SK-N-MC (cell line): ENCODE results near the gene TCEAL1.
"Not testable (repeated sequence)": the region's sequence is repeated elsewhere in the genome, so short reads cannot be mapped to it uniquely, and the experiment has no call there.

Source experiments
- DNase-seq: peaks from one replicate; pipeline ENCODE4 v3.0.0-alpha.2; 2011; ENCODE audit warnings: low read depth, low spot score
- H3K27ac ChIP-seq: fragments of 200-600 bp; sonication (generic); 2 replicates; pipeline ENCODE4 v1.5.1; 2016; ENCODE audit warnings: mixed run types
- H3K36me3 ChIP-seq: fragments of 200-600 bp; sonication (generic); 2 replicates; pipeline ENCODE4 v1.6.1; 2017; ENCODE audit warnings: antibody characterized with exemption, low read length, mixed read lengths; ENCODE audit not compliant: insufficient read depth
- H3K4me3 ChIP-seq: fragments of 200-600 bp; sonication (generic); 2 replicates; pipeline ENCODE4 v1.5.1; 2016
- H3K9ac ChIP-seq: fragments of 200-600 bp; sonication (generic); 2 replicates; pipeline ENCODE4 v1.8.0; 2017; ENCODE audit warnings: mixed run types, mixed read lengths; ENCODE audit not compliant: insufficient read length
- H3K9me3 ChIP-seq: fragments of 200-600 bp; sonication (generic); 2 replicates; pipeline ENCODE4 v1.6.1; 2017; ENCODE audit warnings: low read depth, mild to moderate bottlenecking, antibody characterized with exemption, low read length, moderate library complexity, mixed read lengths
- EZH2 ChIP-seq: fragments of 200-600 bp; sonication (generic); IDR thresholded peaks from one replicate; pipeline ENCODE4 v1.6.1; 2017; ENCODE audit warnings: antibody characterized with exemption
- FOXP2 ChIP-seq: optimal IDR thresholded peaks from 2 replicates; pipeline ENCODE3; 2011; ENCODE audit warnings: mild to moderate bottlenecking, moderate library complexity; ENCODE audit not compliant: insufficient read depth; ENCODE audit errors: extremely low read length, control extremely low read depth
- POLR2AphosphoS5 ChIP-seq: IDR thresholded peaks from 2 replicates; pipeline ENCODE4 v1.6.1; 2012; ENCODE audit warnings: mild to moderate bottlenecking, low read depth, low read length, borderline replicate concordance

TCEAL1 gene

GRCh38 chrX:103644125-103644524 is 15.3 kb downstream of the TCEAL1 start:
- no peaks in the 10 kb centered on the region for H3K9me3 ChIP-seq
- H3K9ac ChIP-seq: no peak overlapping the region
- no peak overlapping the region for H3K4me3 ChIP-seq
- DNase-seq: no peak
- no peak overlapping the region for H3K27ac ChIP-seq
- TF ChIP-seq POLR2AphosphoS5: no peak
- TF ChIP-seq EZH2: no peak
- no peak for TF ChIP-seq FOXP2
- H3K36me3 ChIP-seq: no peaks in the 10 kb centered on the region

- Histone ChIP-seq H3K9me3 (no peaks in the 10 kb centered on the region), H3K4me3 (no peak overlapping the region), H3K9ac (no peak overlapping the region), H3K27ac (no peak overlapping the region), H3K36me3 (no peaks in the 10 kb centered on the region)
- no peak for DNase-seq
- no peak for TF ChIP-seq EZH2
- TF ChIP-seq POLR2AphosphoS5: no peak
- no peak for TF ChIP-seq FOXP2
These were observed 18.9 kb downstream of the TCEAL1 start for GRCh38 chrX:103647630-103648029.

- Histone ChIP-seq H3K9me3 (no peaks in the 10 kb centered on the region), H3K9ac (no peak overlapping the region), H3K36me3 (no peaks in the 10 kb centered on the region), H3K4me3 (no peak overlapping the region), H3K27ac (no peak overlapping the region)
- no peak for TF ChIP-seq POLR2AphosphoS5
- no peak for TF ChIP-seq EZH2
- TF ChIP-seq FOXP2: no peak
- DNase-seq: no peak
These were observed 22.5 kb downstream of the TCEAL1 start for GRCh38 chrX:103651151-103651773.

- not testable (repeated sequence) for H3K9ac ChIP-seq, H3K27ac ChIP-seq, DNase-seq, H3K36me3 ChIP-seq, H3K4me3 ChIP-seq, H3K9me3 ChIP-seq
These were observed 26.6 kb downstream of the TCEAL1 start for GRCh38 chrX:103655230-103656000.

- TF ChIP-seq FOXP2 (no peak), EZH2 (no peak), POLR2AphosphoS5 (no peak)
- H3K9ac ChIP-seq: no peak overlapping the region
- no peak overlapping the region for H3K4me3 ChIP-seq
- H3K36me3 ChIP-seq: no peaks in the 10 kb centered on the region
- no peak overlapping the region for H3K27ac ChIP-seq
- no peak for DNase-seq
- no peaks in the 10 kb centered on the region for H3K9me3 ChIP-seq
These were observed 27.8 kb downstream of the TCEAL1 start for GRCh38 chrX:103656617-103657016.

GRCh38 chrX:103657066-103657465 is 28.3 kb downstream of the TCEAL1 start:
- DNase-seq, H3K27ac ChIP-seq, H3K9ac ChIP-seq, H3K36me3 ChIP-seq, H3K4me3 ChIP-seq, H3K9me3 ChIP-seq: not testable (repeated sequence)

- DNase-seq: no peak
- TF ChIP-seq EZH2 (no peak), POLR2AphosphoS5 (no peak), FOXP2 (no peak)
- no peak overlapping the region for H3K9ac ChIP-seq
- H3K4me3 ChIP-seq: no peak overlapping the region
- no peaks in the 10 kb centered on the region for H3K9me3 ChIP-seq
- no peak overlapping the region for H3K27ac ChIP-seq
- H3K36me3 ChIP-seq: no peaks in the 10 kb centered on the region
These were observed 30.1 kb downstream of the TCEAL1 start for GRCh38 chrX:103658681-103659433.

GRCh38 chrX:103659460-103659859 is 30.7 kb downstream of the TCEAL1 start:
- DNase-seq, H3K36me3 ChIP-seq, H3K4me3 ChIP-seq, H3K27ac ChIP-seq, H3K9me3 ChIP-seq, H3K9ac ChIP-seq: not testable (repeated sequence)
